ENCODE data around the gene SKIC3. TPM values are rescaled to one million over a fixed set of nuclear protein-coding genes. Genes with fewer than 3 reads are reported as not detected.

Gene SKIC3
- total RNA-seq, 1 experiment from 2014 or later = 69.0 TPM

DNA sequence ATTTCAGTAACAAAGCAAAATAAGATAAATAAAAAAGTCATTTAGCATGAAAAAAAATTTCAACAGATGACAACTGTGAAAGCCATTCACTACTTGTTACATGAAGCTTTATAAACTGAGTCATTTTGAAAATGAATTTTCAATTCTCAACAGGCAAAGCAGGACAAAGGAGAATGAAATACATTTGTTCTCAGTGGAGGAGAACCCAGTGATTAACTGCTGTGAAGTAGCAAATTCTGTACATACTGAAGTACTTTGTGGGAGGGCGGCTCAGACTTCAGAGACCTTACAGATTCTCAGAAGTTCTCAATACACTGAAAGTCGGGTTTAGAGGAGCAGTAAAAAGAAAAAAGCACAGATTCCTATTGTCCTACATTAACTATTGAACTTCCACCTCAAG lies 21.7 kb downstream of the SKIC3 start:
- Mint-ChIP-seq H3K4me3 (peak overlapping the region; percentile 17), H3K36me3 (peaks cover 31% of the 10 kb centered on the region), H3K27me3 (ENCODE audit: low read depth) (no peaks in the 10 kb centered on the region), H3K4me1 (peaks cover 40% of the 10 kb centered on the region), H3K9me3 (no peaks in the 10 kb centered on the region), H3K27ac (peak overlapping the region; percentile 85)
- ATAC-seq = peak; percentile 63
- ChIA-PET CTCF (no interaction called here), POLR2A (no interaction called here)
- TF ChIP-seq ELF4 (CRISPR knock-in tag; IDR thresholded peaks at IDR 0.05; ENCODE audit: low read depth) = no peak
- no peak for TF ChIP-seq KAT7 (CRISPR knock-in tag; IDR thresholded peaks at IDR 0.05; ENCODE audit: borderline replicate concordance)
- TF ChIP-seq NR3C1 (CRISPR knock-in tag; conservative IDR thresholded peaks at IDR 0.05; ENCODE audit: low read depth) = no peak
- no peak for DNase-seq (ENCODE audit: low spot score)

DNA sequence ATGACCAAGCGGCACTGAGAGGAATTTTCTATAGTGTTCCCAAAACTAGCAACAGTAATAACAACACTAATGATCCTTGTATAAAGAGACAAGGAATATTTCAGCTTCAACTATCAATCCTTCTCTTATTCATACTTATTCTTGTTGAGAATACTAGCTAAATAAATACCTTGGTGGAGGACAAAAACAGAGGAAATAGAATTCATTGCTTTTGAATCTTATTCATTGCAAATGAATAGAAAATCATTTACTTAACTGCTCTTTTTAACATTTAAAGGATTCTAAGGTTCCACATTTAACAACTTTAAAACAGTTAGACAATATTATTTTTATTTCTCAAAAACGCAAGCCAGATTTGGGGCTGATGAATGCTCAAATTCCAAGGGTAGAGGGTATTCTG lies 22.4 kb downstream of the SKIC3 start:
- no peak for TF ChIP-seq FOXK1 (CRISPR knock-in tag; IDR thresholded peaks at IDR 0.05)
- CTCF ChIA-PET = no interaction called here
- ATAC-seq (no peak), DNase-seq (ENCODE audit: low spot score) (no peak)
- H3K4me3 Mint-ChIP-seq = peak overlapping the region; percentile 54
- POLR2A ChIA-PET = no interaction called here
- peak overlapping the region; percentile 83 for H3K27ac Mint-ChIP-seq
- H3K9me3 Mint-ChIP-seq = no peaks in the 10 kb centered on the region
- H3K36me3 Mint-ChIP-seq = peaks cover 37% of the 10 kb centered on the region
- H3K4me1 Mint-ChIP-seq = peaks cover 40% of the 10 kb centered on the region
- H3K27me3 Mint-ChIP-seq (ENCODE audit: low read depth) = no peaks in the 10 kb centered on the region

DNA sequence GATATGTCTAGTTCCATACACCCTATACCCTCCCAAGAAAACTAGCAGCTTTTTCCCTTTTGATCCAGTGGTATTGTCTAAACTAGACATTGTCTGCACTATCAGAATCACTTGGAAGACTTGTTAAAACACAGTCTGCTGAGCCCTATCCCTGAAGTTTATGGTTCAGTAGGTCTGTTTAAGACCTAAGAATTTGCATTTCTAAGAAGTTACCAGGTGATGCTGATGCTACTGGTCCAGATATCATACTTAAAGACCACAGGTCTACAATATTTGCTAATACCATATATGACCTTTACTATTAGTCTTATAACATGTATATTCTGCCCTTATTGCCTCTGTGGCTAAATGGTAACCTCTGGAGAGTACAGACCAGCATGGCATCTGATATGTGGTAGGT lies 23.3 kb downstream of the SKIC3 start:
- ChIA-PET POLR2A (no interaction called here), CTCF (no interaction called here)
- no peak for DNase-seq (ENCODE audit: low spot score)
- Mint-ChIP-seq H3K36me3 (peaks cover 38% of the 10 kb centered on the region), H3K9me3 (no peaks in the 10 kb centered on the region), H3K4me1 (peaks cover 40% of the 10 kb centered on the region), H3K27ac (no peak overlapping the region), H3K4me3 (no peak overlapping the region), H3K27me3 (ENCODE audit: low read depth) (no peaks in the 10 kb centered on the region)
- no peak for ATAC-seq
- TF ChIP-seq, protein P1, sequence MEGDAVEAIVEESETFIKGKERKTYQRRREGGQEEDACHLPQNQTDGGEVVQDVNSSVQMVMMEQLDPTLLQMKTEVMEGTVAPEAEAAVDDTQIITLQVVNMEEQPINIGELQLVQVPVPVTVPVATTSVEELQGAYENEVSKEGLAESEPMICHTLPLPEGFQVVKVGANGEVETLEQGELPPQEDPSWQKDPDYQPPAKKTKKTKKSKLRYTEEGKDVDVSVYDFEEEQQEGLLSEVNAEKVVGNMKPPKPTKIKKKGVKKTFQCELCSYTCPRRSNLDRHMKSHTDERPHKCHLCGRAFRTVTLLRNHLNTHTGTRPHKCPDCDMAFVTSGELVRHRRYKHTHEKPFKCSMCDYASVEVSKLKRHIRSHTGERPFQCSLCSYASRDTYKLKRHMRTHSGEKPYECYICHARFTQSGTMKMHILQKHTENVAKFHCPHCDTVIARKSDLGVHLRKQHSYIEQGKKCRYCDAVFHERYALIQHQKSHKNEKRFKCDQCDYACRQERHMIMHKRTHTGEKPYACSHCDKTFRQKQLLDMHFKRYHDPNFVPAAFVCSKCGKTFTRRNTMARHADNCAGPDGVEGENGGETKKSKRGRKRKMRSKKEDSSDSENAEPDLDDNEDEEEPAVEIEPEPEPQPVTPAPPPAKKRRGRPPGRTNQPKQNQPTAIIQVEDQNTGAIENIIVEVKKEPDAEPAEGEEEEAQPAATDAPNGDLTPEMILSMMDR (IDR thresholded peaks at IDR 0.05) = no peak
- TF ChIP-seq ATF1 (CRISPR knock-in tag; IDR thresholded peaks at IDR 0.05) (no peak), FOXP1 (CRISPR knock-in tag; IDR thresholded peaks at IDR 0.05; ENCODE audit: borderline replicate concordance) (no peak), TEAD1 (CRISPR knock-in tag; IDR thresholded peaks at IDR 0.05) (no peak), ZNF317 (CRISPR knock-in tag; IDR thresholded peaks at IDR 0.05; ENCODE audit: borderline replicate concordance, low read depth) (no peak), OVOL2 (CRISPR knock-in tag; IDR thresholded peaks at IDR 0.05; ENCODE audit: borderline replicate concordance) (no peak), RORB (CRISPR knock-in tag; IDR thresholded peaks at IDR 0.05) (no peak), NFATC4 (CRISPR knock-in tag; IDR thresholded peaks at IDR 0.05) (no peak)
- TF ChIP-seq, protein P2, sequence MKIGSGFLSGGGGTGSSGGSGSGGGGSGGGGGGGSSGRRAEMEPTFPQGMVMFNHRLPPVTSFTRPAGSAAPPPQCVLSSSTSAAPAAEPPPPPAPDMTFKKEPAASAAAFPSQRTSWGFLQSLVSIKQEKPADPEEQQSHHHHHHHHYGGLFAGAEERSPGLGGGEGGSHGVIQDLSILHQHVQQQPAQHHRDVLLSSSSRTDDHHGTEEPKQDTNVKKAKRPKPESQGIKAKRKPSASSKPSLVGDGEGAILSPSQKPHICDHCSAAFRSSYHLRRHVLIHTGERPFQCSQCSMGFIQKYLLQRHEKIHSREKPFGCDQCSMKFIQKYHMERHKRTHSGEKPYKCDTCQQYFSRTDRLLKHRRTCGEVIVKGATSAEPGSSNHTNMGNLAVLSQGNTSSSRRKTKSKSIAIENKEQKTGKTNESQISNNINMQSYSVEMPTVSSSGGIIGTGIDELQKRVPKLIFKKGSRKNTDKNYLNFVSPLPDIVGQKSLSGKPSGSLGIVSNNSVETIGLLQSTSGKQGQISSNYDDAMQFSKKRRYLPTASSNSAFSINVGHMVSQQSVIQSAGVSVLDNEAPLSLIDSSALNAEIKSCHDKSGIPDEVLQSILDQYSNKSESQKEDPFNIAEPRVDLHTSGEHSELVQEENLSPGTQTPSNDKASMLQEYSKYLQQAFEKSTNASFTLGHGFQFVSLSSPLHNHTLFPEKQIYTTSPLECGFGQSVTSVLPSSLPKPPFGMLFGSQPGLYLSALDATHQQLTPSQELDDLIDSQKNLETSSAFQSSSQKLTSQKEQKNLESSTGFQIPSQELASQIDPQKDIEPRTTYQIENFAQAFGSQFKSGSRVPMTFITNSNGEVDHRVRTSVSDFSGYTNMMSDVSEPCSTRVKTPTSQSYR (CRISPR knock-in tag; IDR thresholded peaks at IDR 0.05) = no peak
- TF ChIP-seq, protein P3, sequence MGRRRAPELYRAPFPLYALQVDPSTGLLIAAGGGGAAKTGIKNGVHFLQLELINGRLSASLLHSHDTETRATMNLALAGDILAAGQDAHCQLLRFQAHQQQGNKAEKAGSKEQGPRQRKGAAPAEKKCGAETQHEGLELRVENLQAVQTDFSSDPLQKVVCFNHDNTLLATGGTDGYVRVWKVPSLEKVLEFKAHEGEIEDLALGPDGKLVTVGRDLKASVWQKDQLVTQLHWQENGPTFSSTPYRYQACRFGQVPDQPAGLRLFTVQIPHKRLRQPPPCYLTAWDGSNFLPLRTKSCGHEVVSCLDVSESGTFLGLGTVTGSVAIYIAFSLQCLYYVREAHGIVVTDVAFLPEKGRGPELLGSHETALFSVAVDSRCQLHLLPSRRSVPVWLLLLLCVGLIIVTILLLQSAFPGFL (CRISPR knock-in tag; IDR thresholded peaks at IDR 0.05; ENCODE audit: borderline replicate concordance) = no peak
- TF ChIP-seq, protein P4, sequence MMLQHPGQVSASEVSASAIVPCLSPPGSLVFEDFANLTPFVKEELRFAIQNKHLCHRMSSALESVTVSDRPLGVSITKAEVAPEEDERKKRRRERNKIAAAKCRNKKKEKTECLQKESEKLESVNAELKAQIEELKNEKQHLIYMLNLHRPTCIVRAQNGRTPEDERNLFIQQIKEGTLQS (CRISPR knock-in tag; conservative IDR thresholded peaks at IDR 0.05) = no peak
- TF ChIP-seq, protein P5, sequence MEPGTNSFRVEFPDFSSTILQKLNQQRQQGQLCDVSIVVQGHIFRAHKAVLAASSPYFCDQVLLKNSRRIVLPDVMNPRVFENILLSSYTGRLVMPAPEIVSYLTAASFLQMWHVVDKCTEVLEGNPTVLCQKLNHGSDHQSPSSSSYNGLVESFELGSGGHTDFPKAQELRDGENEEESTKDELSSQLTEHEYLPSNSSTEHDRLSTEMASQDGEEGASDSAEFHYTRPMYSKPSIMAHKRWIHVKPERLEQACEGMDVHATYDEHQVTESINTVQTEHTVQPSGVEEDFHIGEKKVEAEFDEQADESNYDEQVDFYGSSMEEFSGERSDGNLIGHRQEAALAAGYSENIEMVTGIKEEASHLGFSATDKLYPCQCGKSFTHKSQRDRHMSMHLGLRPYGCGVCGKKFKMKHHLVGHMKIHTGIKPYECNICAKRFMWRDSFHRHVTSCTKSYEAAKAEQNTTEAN (CRISPR knock-in tag; IDR thresholded peaks at IDR 0.05) = no peak
